Panc1 (cell line): ENCODE results near the gene UTP3. TPM values are rescaled to one million over a fixed set of nuclear protein-coding genes. Genes with fewer than 3 reads are reported as not detected.
A peak's percentile ranks its signal among the peaks of the same experiment; 100 is the strongest.

ENCODE experiments used
- ATAC-seq: fragments of 200-7000 bp; cut with Tn5 transposase; 2 replicates; pipeline ENCODE4 v1.9.1; 2020; ENCODE audit warnings: mild to moderate bottlenecking, moderate library complexity
- BruUV-seq: library from RNA; stranded (reverse); fragments of 400-500 nt; replicated peaks from 2 replicates; lab custom pipeline; 2021; lab: Mats Ljungman, UMichigan
- CTCF ChIA-PET: fragments of 300-600 bp; sonication (Branson Sonifier 250); formaldehyde crosslinking; loops from one replicate; lab custom pipeline; 2022; ENCODE audit warnings: antibody characterized with exemption; lab: Charles Lee
- POLR2A ChIA-PET: fragments of 300-600 bp; sonication (Branson Sonifier 250); formaldehyde crosslinking; loops from one replicate; lab custom pipeline; 2022; ENCODE audit warnings: antibody characterized with exemption; lab: Charles Lee
- DNase-seq: peaks from one replicate; pipeline ENCODE4 v3.0.0-alpha.2; 2010; ENCODE audit warnings: low read depth, low spot score
- H3K27ac ChIP-seq: 2 replicates; pipeline ENCODE4 v1.5.1; 2011; ENCODE audit warnings: mild to moderate bottlenecking, low read length, inconsistent platforms
- H3K27me3 ChIP-seq: fragments of 200-500 bp; sonication (Bioruptor generic); 2 replicates; pipeline ENCODE4 v1.6.0; 2014; ENCODE audit warnings: low read length, inconsistent platforms; ENCODE audit not compliant: control insufficient read depth, insufficient read depth
- H3K36me3 ChIP-seq: fragments of 200-500 bp; sonication (Bioruptor generic); 2 replicates; pipeline ENCODE4 v1.5.1; 2014; ENCODE audit warnings: inconsistent platforms, mild to moderate bottlenecking, low read length, moderate library complexity; ENCODE audit not compliant: control insufficient read depth, insufficient read depth
- H3K4me1 ChIP-seq: 2 replicates; pipeline ENCODE4 v1.5.1; 2011; ENCODE audit warnings: inconsistent platforms, mild to moderate bottlenecking, low read length, moderate library complexity; ENCODE audit not compliant: control insufficient read depth, insufficient read depth
- H3K4me3 ChIP-seq, 2 experiments: 2 replicates each; pipeline ENCODE4 v1.5.1; 2011 to 2012; ENCODE audit warnings: low read depth in 2 of 2, low read length in 2 of 2, mild to moderate bottlenecking in 2 of 2, inconsistent platforms in 1 of 2, moderate library complexity in 1 of 2
- H3K9me3 ChIP-seq: fragments of 200-500 bp; sonication (Bioruptor generic); 2 replicates; pipeline ENCODE4 v1.5.1; 2014; ENCODE audit warnings: low read depth, mild to moderate bottlenecking, inconsistent platforms, low read length, moderate library complexity; ENCODE audit not compliant: control insufficient read depth, insufficient read depth
- CTCF ChIP-seq: fragments of 450-650 bp; IDR thresholded peaks from 2 replicates; pipeline ENCODE4 v1.5.1; 2017; ENCODE audit warnings: mild to moderate bottlenecking
- POLR2AphosphoS5 ChIP-seq: IDR thresholded peaks from 2 replicates; pipeline ENCODE4 v1.6.1; 2012; ENCODE audit warnings: mild to moderate bottlenecking, low read depth, low read length, moderate library complexity
- REST ChIP-seq, 2 experiments: IDR thresholded peaks; 2 replicates each; pipeline ENCODE4 v1.6.1; 2011 to 2012; ENCODE audit warnings: low read depth in 2 of 2, control low read depth in 1 of 2, low read length in 1 of 2, mild to moderate bottlenecking in 1 of 2, moderate library complexity in 1 of 2; ENCODE audit not compliant: insufficient read depth in 1 of 2
- SIN3A ChIP-seq: IDR thresholded peaks from 2 replicates; pipeline ENCODE4 v1.6.1; 2012; ENCODE audit warnings: low read depth, mild to moderate bottlenecking, low read length, moderate library complexity, borderline replicate concordance; ENCODE audit not compliant: insufficient read depth
- TCF7L2 ChIP-seq: IDR thresholded peaks from 2 replicates; pipeline ENCODE4 v1.6.1; 2011; ENCODE audit warnings: mild to moderate bottlenecking, low read depth, low read length, inconsistent platforms
- in situ Hi-C: cut with HindIII; loops from 2 replicates; pipeline ENCODE4 v1.10.0; 2016; ENCODE audit warnings: low sequenced_read_pairs, low pct_unique_long_range_greater_than_20kb
- intact Hi-C: fragments of 100-400 bp; cut with micrococcal nuclease; formaldehyde crosslinking; loops from one replicate; pipeline ENCODE4 v1.10.0; 2022; ENCODE audit not compliant: unreplicated experiment
- total RNA-seq: library from RNA; stranded (reverse); gene quantifications from one replicate; pipeline ENCODE4 v1.2.1, GENCODE V29; 2021; ENCODE audit not compliant: unreplicated experiment

The UTP3 gene
- total RNA-seq, 1 experiment from 2014 or later = 20.6 TPM

GRCh38 chr4:70714079-70714887 lies 26.0 kb downstream of the UTP3 start:
- DNase-seq (no peak), ATAC-seq (no peak)
- Histone ChIP-seq H3K27ac (peak overlapping the region; percentile 49; the same call in 1 of the 2 replicates), H3K36me3 (no peaks in the 10 kb centered on the region), H3K9me3 (no peaks in the 10 kb centered on the region), H3K27me3 (no peaks in the 10 kb centered on the region), H3K4me1 (peaks cover 6% of the 10 kb centered on the region), H3K4me3 (no peak overlapping the region)
- no TSS peak for BruUV-seq
- intact Hi-C loops (no loop called here), in situ Hi-C loops (no loop called here)
- ChIA-PET CTCF (no interaction called here), POLR2A (no interaction called here)
- TF ChIP-seq REST (IDR thresholded peaks at IDR 0.05; ENCODE audit: insufficient read depth in 1 of 2, low read depth in 2 of 2, low read length in 1 of 2) (no peak), CTCF (no peak), POLR2AphosphoS5 (no peak), TCF7L2 (no peak), SIN3A (no peak)

- TF ChIP-seq SIN3A (no peak), REST (IDR thresholded peaks at IDR 0.05; ENCODE audit: insufficient read depth in 1 of 2, low read depth in 2 of 2, low read length in 1 of 2) (no peak), TCF7L2 (no peak), POLR2AphosphoS5 (no peak)
- intact Hi-C loops = no loop called here
- no peaks in the 10 kb centered on the region; the same call in 1 of the 2 replicates for H3K4me1 ChIP-seq
- in situ Hi-C loops = no loop called here
- no peak for ATAC-seq
- H3K36me3 ChIP-seq = no peaks in the 10 kb centered on the region
- H3K4me3 ChIP-seq = no peak overlapping the region
- H3K27me3 ChIP-seq = no peaks in the 10 kb centered on the region
- H3K27ac ChIP-seq = no peak overlapping the region; the same call in 1 of the 2 replicates
- ChIA-PET CTCF (no interaction called here), POLR2A (no interaction called here)
- H3K9me3 ChIP-seq = no peaks in the 10 kb centered on the region
- no TSS peak for BruUV-seq
- DNase-seq = no peak
These were observed 26.8 kb downstream of the UTP3 start for GRCh38 chr4:70715097-70715496.
